Smooth muscle cell (in vitro differentiated cells): ENCODE data around the gene SMG9. TPM values are rescaled to one million over a fixed set of nuclear protein-coding genes. Genes with fewer than 3 reads are reported as not detected.

Experiments used
- DNase-seq: peaks from one replicate; lab custom pipeline; 2025; ENCODE audit not compliant: unreplicated experiment; lab: John Stamatoyannopoulos, UW
- H2AFZ ChIP-seq: fragments of 200-600 bp; sonication (generic); 2 replicates; pipeline ENCODE4 v1.6.0; 2016; ENCODE audit warnings: antibody characterized with exemption, low read depth, mild to moderate bottlenecking
- H3F3A ChIP-seq: fragments of 200-600 bp; sonication (generic); 2 replicates; pipeline ENCODE4 v1.6.0; 2017; ENCODE audit warnings: antibody characterized with exemption, low read depth
- H3K27ac ChIP-seq: fragments of 200-600 bp; sonication (generic); 2 replicates; pipeline ENCODE4 v1.5.1; 2016; ENCODE audit warnings: low read depth, mild to moderate bottlenecking
- H3K27me3 ChIP-seq: fragments of 200-600 bp; sonication (generic); 2 replicates; pipeline ENCODE4 v1.6.1; 2016; ENCODE audit warnings: low read depth, mild to moderate bottlenecking
- H3K36me3 ChIP-seq: fragments of 200-600 bp; sonication (generic); 2 replicates; pipeline ENCODE4 v1.5.1; 2016; ENCODE audit warnings: low read depth
- H3K4me1 ChIP-seq: fragments of 200-600 bp; sonication (generic); 2 replicates; pipeline ENCODE4 v1.5.1; 2016; ENCODE audit warnings: low read depth
- H3K4me2 ChIP-seq: fragments of 200-600 bp; sonication (generic); 2 replicates; pipeline ENCODE4 v1.6.0; 2016; ENCODE audit warnings: mild to moderate bottlenecking
- H3K4me3 ChIP-seq: fragments of 200-600 bp; sonication (generic); 2 replicates; pipeline ENCODE4 v1.5.1; 2016; ENCODE audit warnings: mild to moderate bottlenecking
- H3K79me2 ChIP-seq: fragments of 200-600 bp; sonication (generic); 2 replicates; pipeline ENCODE4 v1.6.0; 2016; ENCODE audit warnings: low read depth, mild to moderate bottlenecking
- H3K9ac ChIP-seq: fragments of 200-600 bp; sonication (generic); 2 replicates; pipeline ENCODE4 v1.6.0; 2016; ENCODE audit warnings: low read depth
- H3K9me3 ChIP-seq: fragments of 200-600 bp; sonication (generic); replicated peaks from 2 replicates; pipeline ENCODE4 v1.5.1; 2016; ENCODE audit warnings: low read depth
- H4K20me1 ChIP-seq: fragments of 200-600 bp; sonication (generic); 2 replicates; pipeline ENCODE4 v1.6.0; 2016; ENCODE audit warnings: low read depth
- CTCF ChIP-seq: fragments of 200-600 bp; sonication (generic); IDR thresholded peaks from 2 replicates; pipeline ENCODE4 v1.5.1; 2017; ENCODE audit warnings: borderline replicate concordance, mild to moderate bottlenecking, antibody characterized with exemption; ENCODE audit not compliant: insufficient read depth, poor library complexity, severe bottlenecking
- WGBS: methylation state at CpG from one replicate; pipeline ENCODE4 v1.1.7; 2016; ENCODE audit warnings: low lambda C conversion rate; 5-methylcytosine and 5-hydroxymethylcytosine counted together
- polyA plus RNA-seq: library from polyadenylated mRNA; unstranded; fragments of >200 nt; fragmentation: Nextera tagmentation; extraction: Ambion mirVana; gene quantifications from 2 replicates; pipeline ENCODE4 v1.2.1, GENCODE V29; 2016
- total RNA-seq: library from RNA; depleted of rRNA; stranded (reverse); fragments of >200 nt; gene quantifications from 2 replicates; pipeline ENCODE4 v1.2.3, GENCODE V29; 2014

Gene SMG9
- total and polyA plus RNA-seq, 2 experiments from 2014 or later, result 13.2 to 39.2 TPM

- Histone ChIP-seq H3K27me3 (no peaks in the 10 kb centered on the region), H3K36me3 (no peaks in the 10 kb centered on the region)
- 96% methylated on average over 14 of the region's 14 CpGs for WGBS
Observed at GRCh38 chr19:43731346-43731745, 23.4 kb downstream of the SMG9 start.

DNA sequence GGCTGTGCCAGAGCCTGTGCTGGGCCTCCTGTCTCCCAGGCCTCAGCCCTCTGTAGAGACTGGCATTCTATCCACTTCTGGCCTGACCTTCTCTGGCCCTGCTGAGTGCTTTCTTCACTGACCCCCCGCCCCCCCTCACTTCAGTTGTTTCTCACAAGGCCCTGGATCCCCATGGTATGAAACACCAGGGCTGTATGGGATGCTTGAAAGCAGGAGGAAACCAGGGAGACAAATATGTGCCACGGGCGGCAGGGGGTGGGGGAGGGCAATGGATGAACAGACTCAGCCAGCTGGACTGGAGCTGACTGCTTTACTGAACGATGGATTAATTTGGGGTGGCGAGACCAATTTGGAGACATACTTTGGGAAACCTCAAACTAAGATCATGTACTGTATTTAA is 24.8 kb downstream of the SMG9 start:
- H3K36me3 ChIP-seq, result no peaks in the 10 kb centered on the region
- no peaks in the 10 kb centered on the region for H3K4me1 ChIP-seq
- H3K9me3 ChIP-seq, result no peaks in the 10 kb centered on the region
- H3K79me2 ChIP-seq, result no peaks in the 10 kb centered on the region
- no peaks in the 10 kb centered on the region for H3K27me3 ChIP-seq
- H3K4me3 ChIP-seq, result no peak overlapping the region
- no peak overlapping the region for H3K27ac ChIP-seq
- H3F3A ChIP-seq, result no peaks in the 10 kb centered on the region
- H3K9ac ChIP-seq, result no peak overlapping the region
- no peak overlapping the region for H2AFZ ChIP-seq
- no peaks in the 10 kb centered on the region for H4K20me1 ChIP-seq
- TF ChIP-seq CTCF, result no peak
- WGBS, result 95% methylated on average over 5 of the region's 5 CpGs
- no peak overlapping the region for H3K4me2 ChIP-seq
- DNase-seq, result no peak

More at GRCh38 chr19:43731346-43731745, 23.4 kb downstream of the SMG9 start:
- Histone ChIP-seq H3F3A (no peaks in the 10 kb centered on the region), H4K20me1 (no peaks in the 10 kb centered on the region), H3K79me2 (no peaks in the 10 kb centered on the region), H3K9ac (no peak overlapping the region), H3K27ac (no peak overlapping the region), H3K4me3 (no peak overlapping the region), H2AFZ (no peak overlapping the region), H3K4me2 (no peak overlapping the region), H3K4me1 (no peaks in the 10 kb centered on the region), H3K9me3 (no peaks in the 10 kb centered on the region)
- TF ChIP-seq CTCF, result no peak
- DNase-seq, result no peak

- H4K20me1 ChIP-seq, result no peaks in the 10 kb centered on the region
- no peaks in the 10 kb centered on the region for H3K27me3 ChIP-seq
- no peak overlapping the region for H2AFZ ChIP-seq
- H3K4me2 ChIP-seq, result no peak overlapping the region
- no peaks in the 10 kb centered on the region for H3F3A ChIP-seq
- H3K79me2 ChIP-seq, result no peaks in the 10 kb centered on the region
- no peak overlapping the region for H3K4me3 ChIP-seq
- H3K9me3 ChIP-seq, result no peaks in the 10 kb centered on the region
- H3K9ac ChIP-seq, result no peak overlapping the region
- no peak for DNase-seq
- 97% methylated on average over 4 of the region's 4 CpGs for WGBS
- no peak overlapping the region for H3K27ac ChIP-seq
- no peaks in the 10 kb centered on the region for H3K36me3 ChIP-seq
- H3K4me1 ChIP-seq, result no peaks in the 10 kb centered on the region
- no peak for TF ChIP-seq CTCF
Observed at GRCh38 chr19:43727593-43727853, 27.2 kb downstream of the SMG9 start.

DNA sequence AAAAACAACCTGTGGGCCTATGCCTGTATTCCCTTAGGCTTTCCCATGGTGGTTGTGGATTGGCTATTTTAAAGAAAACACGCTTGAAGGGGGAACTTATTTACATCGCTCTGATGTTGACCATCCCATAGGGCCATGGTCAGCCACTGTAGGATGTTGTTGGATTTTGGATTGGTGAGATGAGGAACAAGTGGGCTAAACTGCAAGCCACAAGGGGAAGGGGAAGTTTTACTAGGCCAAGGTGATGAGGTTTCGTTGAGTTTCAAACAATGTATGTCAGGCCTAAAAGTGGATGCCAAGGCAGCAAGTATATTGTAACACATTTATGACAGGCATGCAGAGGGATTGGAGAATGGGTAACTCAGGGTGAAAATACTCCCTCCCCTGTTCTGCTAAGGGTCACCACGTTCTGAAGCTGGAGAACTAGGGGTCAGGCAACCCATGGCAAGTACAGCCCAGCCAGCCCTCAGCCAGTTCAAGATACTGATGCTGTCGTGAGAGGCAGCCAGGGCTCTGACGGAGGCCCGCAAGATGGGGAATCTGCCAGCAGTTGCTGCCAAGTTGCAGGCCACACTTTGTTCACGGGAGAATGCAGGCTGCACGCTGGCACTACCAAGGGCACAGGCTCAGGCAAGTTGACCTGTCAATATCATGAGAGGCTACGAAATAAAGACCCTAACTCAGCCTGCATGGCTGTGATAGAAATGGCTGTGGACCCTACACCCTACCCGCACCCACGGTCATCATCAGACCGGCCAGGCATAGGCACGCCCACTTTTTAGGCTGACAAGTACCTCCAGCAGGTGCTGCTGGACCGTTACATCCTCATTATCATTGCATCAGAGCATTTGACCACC is 27.8 kb downstream of the SMG9 start:
- Histone ChIP-seq H3K27ac (no peak overlapping the region), H3F3A (no peaks in the 10 kb centered on the region), H3K4me3 (no peak overlapping the region), H3K9me3 (no peaks in the 10 kb centered on the region), H3K4me2 (no peak overlapping the region), H3K79me2 (no peaks in the 10 kb centered on the region), H3K27me3 (no peaks in the 10 kb centered on the region), H3K36me3 (no peaks in the 10 kb centered on the region), H3K4me1 (no peaks in the 10 kb centered on the region), H3K9ac (no peak overlapping the region), H4K20me1 (no peaks in the 10 kb centered on the region), H2AFZ (no peak overlapping the region)
- TF ChIP-seq CTCF, result no peak
- WGBS, result 87% methylated on average over 15 of the region's 15 CpGs
- DNase-seq, result no peak
